B cell (primary cell): ENCODE measurements around the gene GLTP. TPM values are rescaled to one million over a fixed set of nuclear protein-coding genes. Genes with fewer than 3 reads are reported as not detected.

ENCODE experiments used
- ATAC-seq: fragments of 200-7000 bp; cut with Tn5 transposase; one replicate; pipeline ENCODE4 v1.10.0; 2021; ENCODE audit warnings: low read depth, mild to moderate bottlenecking, moderate number of reproducible peaks, moderate library complexity
- CTCF ChIA-PET: fragments of 350-600 bp; sonication (Branson Sonifier 250); formaldehyde crosslinking; loops from one replicate; lab custom pipeline; 2021; ENCODE audit warnings: antibody characterized with exemption, inconsistent platforms; lab: Charles Lee
- POLR2A ChIA-PET: fragments of 350-600 bp; sonication (Branson Sonifier 250); formaldehyde crosslinking; loops from one replicate; lab custom pipeline; 2021; ENCODE audit warnings: antibody characterized with exemption; lab: Charles Lee
- DNase-seq: peaks from one replicate; pipeline ENCODE4 v3.0.0; 2013
- H2AFZ ChIP-seq: 2 replicates; pipeline ENCODE4 v1.6.1; 2012; ENCODE audit warnings: mild to moderate bottlenecking, low read depth, low read length; ENCODE audit not compliant: insufficient read depth, poor library complexity, severe bottlenecking
- H3K27ac ChIP-seq, 2 donors: 1 replicate in 1 of 2; 2 replicates in 1 of 2; pipeline ENCODE4 v1.5.1; 2012 to 2013; ENCODE audit warnings: low read length in 2 of 2, mild to moderate bottlenecking in 2 of 2, moderate library complexity in 1 of 2
- H3K27me3 ChIP-seq, 4 experiments: fragments of 200-600 bp in 1 of 4; sonication (generic) in 1 of 4; replicated peaks in 1 of 4; 1 replicate in 2 of 4; 2 replicates in 2 of 4; pipeline versions ENCODE4 v1.6.1 to v1.7.0; 2013 to 2016; ENCODE audit warnings: low read length in 3 of 4, mild to moderate bottlenecking in 2 of 4, mixed read lengths in 1 of 4, moderate library complexity in 1 of 4; ENCODE audit not compliant: insufficient read depth in 4 of 4, control insufficient read depth in 3 of 4; ENCODE audit errors: control extremely low read depth in 1 of 4
- H3K36me3 ChIP-seq, 2 experiments: replicated peaks in 1 of 2; 1 replicate in 1 of 2; 2 replicates in 1 of 2; pipeline versions ENCODE4 v1.6.1 to v1.7.1; 2013; ENCODE audit warnings: low read length in 1 of 2; ENCODE audit not compliant: insufficient read depth in 2 of 2, control insufficient read depth in 1 of 2; ENCODE audit errors: control extremely low read depth in 1 of 2, extremely low read depth in 1 of 2
- H3K4me1 ChIP-seq, 2 donors: fragments of 200-600 bp in 1 of 2; sonication (generic) in 1 of 2; 1 replicate in 1 of 2; 2 replicates in 1 of 2; pipeline versions ENCODE4 v1.5.1 to v1.6.1; 2013 to 2017; ENCODE audit warnings: low read length in 2 of 2; ENCODE audit not compliant: control insufficient read depth in 2 of 2, insufficient read depth in 2 of 2
- H3K4me2 ChIP-seq: replicated peaks from 2 replicates; pipeline ENCODE3; 2012; ENCODE audit warnings: mild to moderate bottlenecking, low read depth, low read length; ENCODE audit not compliant: poor library complexity, severe bottlenecking
- H3K4me3 ChIP-seq, 5 experiments: fragments of 200-600 bp in 1 of 5; sonication (generic) in 1 of 5; 1 replicate in 3 of 5; 2 replicates in 2 of 5; pipeline versions ENCODE4 v1.5.1 to v1.7.0; 2011 to 2016; ENCODE audit warnings: low read length in 4 of 5, mild to moderate bottlenecking in 4 of 5, low read depth in 2 of 5, control low read depth in 1 of 5, moderate library complexity in 1 of 5; ENCODE audit not compliant: insufficient read depth in 1 of 5; ENCODE audit errors: control extremely low read depth in 1 of 5, extremely low read depth in 1 of 5
- H3K79me2 ChIP-seq: fragments of 200-600 bp; sonication (generic); one replicate; pipeline ENCODE4 v1.6.0; 2016; ENCODE audit warnings: low read length; ENCODE audit not compliant: control insufficient read depth, insufficient read depth
- H3K9ac ChIP-seq: fragments of 200-600 bp; sonication (generic); 2 replicates; pipeline ENCODE4 v1.6.1; 2017; ENCODE audit warnings: mild to moderate bottlenecking, low read length, moderate library complexity
- H3K9me3 ChIP-seq, 3 donors: one replicate each; pipeline versions ENCODE4 v1.6.1 to v1.7.1; 2013; ENCODE audit warnings: low read length in 2 of 3; ENCODE audit not compliant: control insufficient read depth in 2 of 3, insufficient read depth in 1 of 3; ENCODE audit errors: control extremely low read depth in 1 of 3
- H4K20me1 ChIP-seq: 2 replicates; pipeline ENCODE4 v1.6.0; 2012; ENCODE audit warnings: mild to moderate bottlenecking, low read length; ENCODE audit not compliant: insufficient read depth, control insufficient read depth, poor library complexity, severe bottlenecking
- H3K27ac Mint-ChIP-seq: one replicate; pipeline ENCODE4 v1.8.0; 2021; ENCODE audit warnings: mixed read lengths
- H3K27me3 Mint-ChIP-seq: one replicate; pipeline ENCODE4 v1.8.0; 2021; ENCODE audit warnings: mixed read lengths
- H3K4me1 Mint-ChIP-seq: one replicate; pipeline ENCODE4 v1.8.0; 2021; ENCODE audit warnings: mixed read lengths
- H3K4me3 Mint-ChIP-seq: one replicate; pipeline ENCODE4 v1.8.0; 2021; ENCODE audit warnings: mixed read lengths
- H3K9me3 Mint-ChIP-seq: one replicate; pipeline ENCODE4 v1.8.0; 2022; ENCODE audit warnings: mixed read lengths; ENCODE audit not compliant: insufficient read depth
- EZH2 ChIP-seq: IDR thresholded peaks from 2 replicates; pipeline ENCODE4 v1.6.1; 2012; ENCODE audit warnings: borderline replicate concordance, low read depth, mild to moderate bottlenecking, moderate library complexity, low read length; ENCODE audit not compliant: insufficient read depth, poor library complexity, severe bottlenecking
- WGBS: methylation state at CpG from one replicate; pipeline ENCODE4 v1.1.5; 2013; ENCODE audit warnings: missing lambda C conversion rate; ENCODE audit not compliant: insufficient coverage; 5-methylcytosine and 5-hydroxymethylcytosine counted together
- intact Hi-C: fragments of 100-400 bp; cut with micrococcal nuclease; formaldehyde crosslinking; loops from one replicate; pipeline ENCODE4 v1.10.0; 2022
- polyA plus RNA-seq: library from polyadenylated mRNA; depleted of rRNA; stranded (reverse); fragments of >200 nt; gene quantifications from 2 replicates; pipeline ENCODE4 v1.2.3, GENCODE V29; 2012
- total RNA-seq, 2 donors: library from RNA; stranded (reverse); fragments of 120-200 nt in 1 of 2; gene quantifications; 1 replicate in 1 of 2; 2 replicates in 1 of 2; pipeline versions ENCODE4 v1.2.3 to v1.2.4, GENCODE V29; 2013 to 2022
- TF ChIP-seq, protein P1 (sequence below): fragments of 200-600 bp; IDR thresholded peaks from one replicate; pipeline ENCODE4 v1.8.0; 2022; ENCODE audit warnings: antibody characterized with exemption, mild to moderate bottlenecking

Gene GLTP
- total and polyA plus RNA-seq, 2 donors (not counting 1 experiment from before 2014, with no cell fraction given): 18.7 to 24.9 TPM

DNA sequence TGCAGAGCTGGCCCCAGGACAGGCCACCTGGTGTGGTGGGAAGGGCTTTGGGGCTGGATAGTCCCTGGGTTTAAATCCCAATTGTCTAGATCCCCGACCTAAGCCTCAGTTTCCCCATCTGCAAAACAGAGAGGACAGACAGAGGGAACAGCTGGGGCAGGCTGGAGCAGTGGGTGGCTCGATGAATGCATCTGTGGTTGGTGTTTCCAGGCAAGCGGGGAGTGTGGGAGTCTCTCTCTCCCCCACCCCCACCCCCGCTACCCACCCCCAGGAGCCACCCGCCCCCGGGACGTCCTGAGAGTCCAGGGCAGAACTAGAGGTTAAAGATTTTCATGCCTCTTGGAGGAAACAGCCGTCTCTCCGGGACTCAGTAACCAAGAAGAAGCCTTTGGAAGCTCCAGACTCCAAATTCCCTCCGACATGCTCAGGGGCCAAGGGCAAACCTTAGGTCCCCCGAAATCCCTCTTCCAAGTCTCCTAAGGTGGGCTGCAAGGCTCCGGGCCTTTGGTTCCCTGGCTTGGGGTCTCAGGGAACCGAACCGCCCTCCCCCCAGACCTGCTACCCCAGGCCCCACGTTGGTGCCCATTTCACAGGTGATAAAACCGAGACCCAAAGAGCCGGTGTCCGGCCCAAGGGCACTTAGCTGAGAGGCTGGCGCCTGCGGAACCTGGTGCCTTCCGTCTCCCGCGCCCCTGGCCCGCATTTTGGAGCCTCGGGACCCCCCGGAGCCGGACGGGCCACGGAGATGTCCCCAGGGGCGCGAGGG lies 47.6 kb downstream of the GLTP start:
- ChIA-PET POLR2A (no interaction called here), CTCF (no interaction called here)
- H3K4me1 Mint-ChIP-seq: peaks cover 4% of the 10 kb centered on the region
- H3K36me3 ChIP-seq: no peaks in the 10 kb centered on the region
- no peaks in the 10 kb centered on the region for H4K20me1 ChIP-seq
- 26% methylated on average over 24 of the region's 31 CpGs for WGBS
- no peak overlapping the region for H3K27ac ChIP-seq
- peak overlapping the region; percentile 33 for H3K4me2 ChIP-seq
- ATAC-seq (no peak), DNase-seq (no peak)
- no peak overlapping the region for H3K9ac ChIP-seq
- H3K9me3 ChIP-seq: no peaks in the 10 kb centered on the region
- no peaks in the 10 kb centered on the region for H3K4me1 ChIP-seq
- H3K9me3 Mint-ChIP-seq: no peaks in the 10 kb centered on the region
- peaks cover 0 to 40% (median 10%) of the 10 kb centered on the region in 4 experiments for H3K27me3 ChIP-seq
- no peaks in the 10 kb centered on the region for H3K79me2 ChIP-seq
- intact Hi-C loops: no loop called here
- TF ChIP-seq, protein P1, sequence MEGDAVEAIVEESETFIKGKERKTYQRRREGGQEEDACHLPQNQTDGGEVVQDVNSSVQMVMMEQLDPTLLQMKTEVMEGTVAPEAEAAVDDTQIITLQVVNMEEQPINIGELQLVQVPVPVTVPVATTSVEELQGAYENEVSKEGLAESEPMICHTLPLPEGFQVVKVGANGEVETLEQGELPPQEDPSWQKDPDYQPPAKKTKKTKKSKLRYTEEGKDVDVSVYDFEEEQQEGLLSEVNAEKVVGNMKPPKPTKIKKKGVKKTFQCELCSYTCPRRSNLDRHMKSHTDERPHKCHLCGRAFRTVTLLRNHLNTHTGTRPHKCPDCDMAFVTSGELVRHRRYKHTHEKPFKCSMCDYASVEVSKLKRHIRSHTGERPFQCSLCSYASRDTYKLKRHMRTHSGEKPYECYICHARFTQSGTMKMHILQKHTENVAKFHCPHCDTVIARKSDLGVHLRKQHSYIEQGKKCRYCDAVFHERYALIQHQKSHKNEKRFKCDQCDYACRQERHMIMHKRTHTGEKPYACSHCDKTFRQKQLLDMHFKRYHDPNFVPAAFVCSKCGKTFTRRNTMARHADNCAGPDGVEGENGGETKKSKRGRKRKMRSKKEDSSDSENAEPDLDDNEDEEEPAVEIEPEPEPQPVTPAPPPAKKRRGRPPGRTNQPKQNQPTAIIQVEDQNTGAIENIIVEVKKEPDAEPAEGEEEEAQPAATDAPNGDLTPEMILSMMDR: no peak
- TF ChIP-seq EZH2: no peak
- H2AFZ ChIP-seq: no peak overlapping the region
- H3K27ac Mint-ChIP-seq: no peak overlapping the region
- peaks cover 24% of the 10 kb centered on the region for H3K27me3 Mint-ChIP-seq
- no peak overlapping the region for H3K4me3 ChIP-seq
- H3K4me3 Mint-ChIP-seq: no peak overlapping the region

DNA sequence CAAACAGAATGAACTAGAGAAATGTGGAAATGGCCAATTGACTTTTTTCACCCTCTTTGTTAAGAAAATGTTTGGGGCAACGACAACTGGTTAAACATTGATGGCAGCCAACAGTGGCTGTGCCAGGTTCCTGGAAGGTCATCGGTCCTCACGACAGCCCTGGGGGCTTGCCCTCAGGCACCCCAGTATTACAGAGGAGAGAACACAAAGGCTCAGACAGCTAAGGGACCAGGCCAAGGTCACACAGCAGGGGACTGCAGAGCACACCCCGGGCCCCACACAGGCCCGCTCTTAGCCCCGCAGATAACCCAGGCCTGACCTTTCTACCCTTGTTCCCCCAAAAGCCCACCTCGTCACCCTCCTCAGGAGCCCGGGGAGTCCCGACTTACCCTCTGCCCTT lies 48.4 kb downstream of the GLTP start:
- WGBS: 90% methylated on average over 6 of the region's 9 CpGs
- H3K4me3 Mint-ChIP-seq: no peak overlapping the region
- H3K27me3 Mint-ChIP-seq: peaks cover 28% of the 10 kb centered on the region
- Histone ChIP-seq H3K4me1 (no peaks in the 10 kb centered on the region), H3K4me2 (no peak overlapping the region), H3K27me3 (peaks cover 0 to 40% (median 10%) of the 10 kb centered on the region in 4 experiments), H3K9me3 (no peaks in the 10 kb centered on the region), H3K9ac (no peak overlapping the region), H3K79me2 (no peaks in the 10 kb centered on the region), H3K27ac (no peak overlapping the region), H2AFZ (no peak overlapping the region), H3K4me3 (no peak overlapping the region), H4K20me1 (no peaks in the 10 kb centered on the region), H3K36me3 (no peaks in the 10 kb centered on the region)
- ChIA-PET POLR2A (no interaction called here), CTCF (no interaction called here)
- TF ChIP-seq EZH2: no peak
- TF ChIP-seq, protein P1: no peak
- no peaks in the 10 kb centered on the region for H3K9me3 Mint-ChIP-seq
- ATAC-seq (no peak), DNase-seq (no peak)
- peaks cover 4% of the 10 kb centered on the region for H3K4me1 Mint-ChIP-seq
- intact Hi-C loops: no loop called here
- no peak overlapping the region for H3K27ac Mint-ChIP-seq
